SK-N-SH (cell line): ENCODE data around the gene PLCG2.

Source experiments
- JUND ChIP-seq: IDR thresholded peaks from 2 replicates; pipeline ENCODE4 v1.4.0; 2012
- MAX ChIP-seq: IDR thresholded peaks from 2 replicates; pipeline ENCODE4 v1.4.0; 2012; ENCODE audit warnings: low read depth
- USF2 ChIP-seq: fragments of 150-350 bp; IDR thresholded peaks from 2 replicates; pipeline ENCODE4 v1.6.1; 2017; ENCODE audit warnings: antibody characterized with exemption, low read length, low read depth, borderline replicate concordance
- TF ChIP-seq, protein P1 (sequence below): fragments of 200-600 bp; sonication (generic); IDR thresholded peaks from 2 replicates; pipeline ENCODE4 v1.6.1; 2017; ENCODE audit warnings: antibody characterized with exemption, mild to moderate bottlenecking, moderate library complexity

GRCh38 chr16:81907681-81908080 lies 128.6 kb downstream of the PLCG2 start:
- no peak for TF ChIP-seq USF2
- no peak for TF ChIP-seq MAX
- TF ChIP-seq, protein P1, sequence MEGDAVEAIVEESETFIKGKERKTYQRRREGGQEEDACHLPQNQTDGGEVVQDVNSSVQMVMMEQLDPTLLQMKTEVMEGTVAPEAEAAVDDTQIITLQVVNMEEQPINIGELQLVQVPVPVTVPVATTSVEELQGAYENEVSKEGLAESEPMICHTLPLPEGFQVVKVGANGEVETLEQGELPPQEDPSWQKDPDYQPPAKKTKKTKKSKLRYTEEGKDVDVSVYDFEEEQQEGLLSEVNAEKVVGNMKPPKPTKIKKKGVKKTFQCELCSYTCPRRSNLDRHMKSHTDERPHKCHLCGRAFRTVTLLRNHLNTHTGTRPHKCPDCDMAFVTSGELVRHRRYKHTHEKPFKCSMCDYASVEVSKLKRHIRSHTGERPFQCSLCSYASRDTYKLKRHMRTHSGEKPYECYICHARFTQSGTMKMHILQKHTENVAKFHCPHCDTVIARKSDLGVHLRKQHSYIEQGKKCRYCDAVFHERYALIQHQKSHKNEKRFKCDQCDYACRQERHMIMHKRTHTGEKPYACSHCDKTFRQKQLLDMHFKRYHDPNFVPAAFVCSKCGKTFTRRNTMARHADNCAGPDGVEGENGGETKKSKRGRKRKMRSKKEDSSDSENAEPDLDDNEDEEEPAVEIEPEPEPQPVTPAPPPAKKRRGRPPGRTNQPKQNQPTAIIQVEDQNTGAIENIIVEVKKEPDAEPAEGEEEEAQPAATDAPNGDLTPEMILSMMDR: no peak
- no peak for TF ChIP-seq JUND
